A549 treated with AZD9567 at 1 μM for 4 hours (cell line): ENCODE data around the gene FBXO33. TPM values are rescaled to one million over a fixed set of nuclear protein-coding genes. Genes with fewer than 3 reads are reported as not detected.

Source experiments
- total RNA-seq: library from RNA; stranded (reverse); fragments of 200-300 nt; extraction: Qiagen RNA extraction; gene quantifications from 5 replicates; pipeline ENCODE4 v1.2.3, GENCODE V29; 2022; ENCODE audit not compliant: insufficient read depth

The FBXO33 gene, protein sequence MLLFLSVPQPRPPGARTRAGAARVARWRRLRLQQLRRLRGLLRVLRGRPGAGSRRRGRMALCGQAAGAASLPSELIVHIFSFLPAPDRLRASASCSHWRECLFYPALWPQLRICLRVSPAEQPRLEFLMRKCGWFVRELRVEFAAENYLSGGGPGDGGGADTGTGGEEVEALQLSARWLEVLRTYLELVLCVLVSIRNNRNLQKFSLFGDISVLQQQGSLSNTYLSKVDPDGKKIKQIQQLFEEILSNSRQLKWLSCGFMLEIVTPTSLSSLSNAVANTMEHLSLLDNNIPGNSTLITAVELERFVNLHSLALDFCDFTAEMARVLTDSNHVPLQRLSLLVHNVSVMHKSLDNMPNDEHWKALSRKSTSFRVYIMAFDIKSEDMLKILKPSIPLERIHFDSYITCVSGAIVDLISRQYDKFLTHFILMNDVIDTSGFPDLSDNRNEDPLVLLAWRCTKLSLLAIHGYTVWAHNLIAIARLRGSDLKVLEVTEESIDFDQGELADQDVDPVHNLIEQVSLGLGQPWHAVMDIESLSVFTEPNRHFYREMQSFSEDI
- total RNA-seq: 7.9 to 9.9 TPM (median 9.0 TPM) in 5 replicates

DNA sequence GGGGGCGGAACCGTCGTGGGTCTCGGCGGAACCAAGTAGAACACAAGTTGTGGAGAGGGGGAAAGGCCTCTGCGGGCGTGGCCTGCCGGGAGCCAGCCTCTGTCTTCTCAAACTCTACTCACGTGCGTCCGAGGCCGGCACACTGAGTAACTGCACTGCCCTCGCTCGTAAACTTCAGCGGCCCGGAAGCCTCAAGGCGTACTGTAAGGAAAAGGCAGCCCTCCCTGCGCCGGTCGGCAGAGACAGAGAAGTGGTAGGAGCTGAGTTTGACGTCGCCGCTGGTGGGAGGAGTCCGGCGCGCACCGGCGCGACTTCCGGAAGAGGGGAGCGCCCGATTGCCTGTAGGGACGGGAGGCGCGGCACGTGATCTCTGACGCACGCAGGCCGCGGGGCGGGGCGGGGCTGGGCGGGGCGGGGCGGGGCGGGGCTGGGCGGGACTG is at the start of gene FBXO33:
Gene FBXO33 (minus strand): TSS at position 255 of the 440 bp plus-strand sequence. CDS start 271 bp downstream, outside the sequence.

Other genes starting within 250 kb of the FBXO33 start
- 18.7 to 19.9 TPM (median 19.5 TPM) in 5 replicates for gene MIA2, start 198.5 kb downstream of the FBXO33 start, total RNA-seq